ENCODE measurements around the gene UBFD1. TPM values are rescaled to one million over a fixed set of nuclear protein-coding genes. Genes with fewer than 3 reads are reported as not detected.

Gene UBFD1
- total and polyA plus RNA-seq, 2 experiments from 2014 or later, result 66.9 to 277 TPM

- Histone ChIP-seq H3K27me3 (no peaks in the 10 kb centered on the region), H3K36me3 (peaks cover 24% of the 10 kb centered on the region), H3K27ac (no peak overlapping the region), H3K4me1 (ENCODE audit: low read depth) (no peaks in the 10 kb centered on the region), H3K4me3 (no peak overlapping the region), H3K9me3 (ENCODE audit: low read depth) (no peaks in the 10 kb centered on the region)
- DNase-seq (ENCODE audit: low read depth in 1 of 2, low spot score in 1 of 2), result no peak
- no peak for TF ChIP-seq CTCF (IDR thresholded peaks at IDR 0.05; ENCODE audit: low read depth, low read length)
Observed at GRCh38 chr16:23615805-23616204, 58.3 kb downstream of the UBFD1 start.

Other genes with a start within 250 kb of the UBFD1 start
- gene COG7, start 104.5 kb upstream of the UBFD1 start, total RNA-seq, result 9.7 and 23.5 TPM in 2 replicates
- 10.6 and 11.9 TPM in 2 replicates for gene COG7, start 104.5 kb upstream of the UBFD1 start, polyA plus RNA-seq
- 71.7 and 126 TPM in 2 replicates for gene GGA2, start 47.2 kb upstream of the UBFD1 start, total RNA-seq
- 149 and 160 TPM in 2 replicates for gene GGA2, start 47.2 kb upstream of the UBFD1 start, polyA plus RNA-seq
- gene EARS2, start 377 bp upstream of the UBFD1 start, total RNA-seq, result 25.5 and 57.2 TPM in 2 replicates
- gene EARS2, start 377 bp upstream of the UBFD1 start, polyA plus RNA-seq, result 21.0 and 23.3 TPM in 2 replicates
- 108 and 192 TPM in 2 replicates for gene NDUFAB1, start 38.6 kb downstream of the UBFD1 start, total RNA-seq
- 369 and 431 TPM in 2 replicates for gene NDUFAB1, start 38.6 kb downstream of the UBFD1 start, polyA plus RNA-seq
- gene PALB2, start 83.6 kb downstream of the UBFD1 start, total RNA-seq, result 8.3 and 9.5 TPM in 2 replicates
- gene PALB2, start 83.6 kb downstream of the UBFD1 start, polyA plus RNA-seq, result 10.8 and 13.8 TPM in 2 replicates
- gene DCTN5, start 83.7 kb downstream of the UBFD1 start, total RNA-seq, result 22.8 and 42.8 TPM in 2 replicates
- gene DCTN5, start 83.7 kb downstream of the UBFD1 start, polyA plus RNA-seq, result 39.0 and 39.2 TPM in 2 replicates
- 6.8 and 93.3 TPM in 2 replicates for gene PLK1, start 121.2 kb downstream of the UBFD1 start, total RNA-seq
- gene PLK1, start 121.2 kb downstream of the UBFD1 start, polyA plus RNA-seq, result 13.4 and 134 TPM in 2 replicates
- 0.11 and 0.54 TPM in 2 replicates for gene ERN2, start 155.5 kb downstream of the UBFD1 start, total RNA-seq
- 0.44 and 0.60 TPM in 2 replicates for gene ERN2, start 155.5 kb downstream of the UBFD1 start, polyA plus RNA-seq
- gene CHP2, start 197.3 kb downstream of the UBFD1 start, total RNA-seq, result not detected in 2 replicates
- not detected in 2 replicates for gene CHP2, start 197.3 kb downstream of the UBFD1 start, polyA plus RNA-seq